HG03139 (cell line): Measurements from ENCODE around the gene ULK1.
"Not testable (repeated sequence)": the region's sequence is repeated elsewhere in the genome, so short reads cannot be mapped to it uniquely, and the experiment has no call there.

Experiments used
- ATAC-seq: cut with Tn5 transposase; IDR thresholded peaks from one replicate; pipeline ENCODE4 v1.9.1; 2021; ENCODE audit not compliant: unreplicated experiment

Gene ULK1

GRCh38 chr12:131861261-131862083 is 33.0 kb upstream of the ULK1 start:
- ATAC-seq: no peak

DNA sequence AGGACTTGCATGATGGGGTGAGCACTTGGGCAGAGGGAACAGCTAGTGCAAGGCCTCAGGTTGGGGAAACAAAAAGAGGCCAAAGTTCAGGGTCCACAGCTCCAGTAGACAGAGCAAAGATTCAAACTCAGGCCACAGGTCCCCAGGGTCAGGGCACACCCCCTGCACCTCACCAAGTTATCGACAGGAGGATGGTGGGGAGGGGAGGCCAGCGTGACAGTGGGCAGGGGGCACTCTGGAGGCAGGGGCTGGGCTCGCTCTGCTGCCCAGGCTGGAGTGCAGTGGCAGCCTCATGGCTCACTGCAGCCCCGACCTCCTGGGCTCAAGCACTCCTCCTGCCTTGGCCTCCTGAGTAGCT is 32.4 kb upstream of the ULK1 start:
- ATAC-seq: no peak

DNA sequence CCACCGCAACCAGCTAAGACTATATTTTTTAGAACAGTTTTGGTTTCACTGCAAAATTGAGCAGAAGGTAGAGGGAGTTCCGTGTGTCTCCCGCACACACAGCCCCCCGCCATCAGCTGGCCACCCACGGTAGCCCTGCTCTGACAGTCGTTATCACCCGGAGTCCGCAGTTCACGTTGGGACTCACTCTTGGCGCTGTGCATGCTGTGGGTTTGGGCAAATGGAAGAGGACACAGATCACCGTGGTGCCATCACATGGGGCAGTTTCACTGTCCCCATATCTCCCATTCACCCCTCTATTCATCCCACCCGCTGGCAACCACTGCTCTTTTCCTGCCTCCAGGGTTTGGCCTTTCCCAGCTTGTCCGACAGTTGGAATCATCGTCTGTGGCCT is 31.8 kb upstream of the ULK1 start:
- no peak for ATAC-seq

DNA sequence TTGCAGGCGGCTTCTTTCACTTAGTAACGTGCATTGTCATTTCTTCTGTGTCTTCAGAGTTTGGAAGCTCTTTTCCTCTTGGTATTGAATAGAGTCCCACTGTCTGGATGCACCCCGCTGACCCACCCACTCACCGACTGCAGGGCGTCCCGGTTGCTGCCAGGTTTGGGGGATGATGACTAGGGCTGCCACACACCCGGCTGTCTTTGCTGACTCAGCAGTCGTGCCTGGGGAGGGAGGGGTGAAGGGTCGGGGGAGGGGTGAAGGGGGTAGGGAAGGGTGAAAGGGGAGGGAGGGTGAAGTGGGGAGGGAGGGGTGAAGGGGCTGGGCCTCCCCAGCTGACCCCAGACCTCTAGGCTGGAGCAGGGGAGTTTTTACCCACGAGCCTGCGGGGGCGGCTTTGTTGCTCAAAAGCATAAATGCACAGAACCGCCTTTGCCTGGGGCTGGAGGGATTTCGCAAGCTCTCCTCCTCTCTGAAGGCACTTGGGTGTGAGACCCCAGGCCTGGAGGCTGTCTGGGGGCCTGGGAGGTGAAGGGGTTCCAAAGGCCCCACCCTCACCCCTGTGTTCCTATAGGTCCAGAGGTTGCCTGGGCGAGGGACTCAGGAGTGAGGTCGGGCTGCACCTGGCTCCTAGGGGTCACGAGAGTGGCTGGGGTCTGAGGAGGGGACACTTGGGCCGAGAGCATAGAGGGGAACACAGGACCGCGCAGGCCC is 31.3 kb upstream of the ULK1 start:
- ATAC-seq: no peak

DNA sequence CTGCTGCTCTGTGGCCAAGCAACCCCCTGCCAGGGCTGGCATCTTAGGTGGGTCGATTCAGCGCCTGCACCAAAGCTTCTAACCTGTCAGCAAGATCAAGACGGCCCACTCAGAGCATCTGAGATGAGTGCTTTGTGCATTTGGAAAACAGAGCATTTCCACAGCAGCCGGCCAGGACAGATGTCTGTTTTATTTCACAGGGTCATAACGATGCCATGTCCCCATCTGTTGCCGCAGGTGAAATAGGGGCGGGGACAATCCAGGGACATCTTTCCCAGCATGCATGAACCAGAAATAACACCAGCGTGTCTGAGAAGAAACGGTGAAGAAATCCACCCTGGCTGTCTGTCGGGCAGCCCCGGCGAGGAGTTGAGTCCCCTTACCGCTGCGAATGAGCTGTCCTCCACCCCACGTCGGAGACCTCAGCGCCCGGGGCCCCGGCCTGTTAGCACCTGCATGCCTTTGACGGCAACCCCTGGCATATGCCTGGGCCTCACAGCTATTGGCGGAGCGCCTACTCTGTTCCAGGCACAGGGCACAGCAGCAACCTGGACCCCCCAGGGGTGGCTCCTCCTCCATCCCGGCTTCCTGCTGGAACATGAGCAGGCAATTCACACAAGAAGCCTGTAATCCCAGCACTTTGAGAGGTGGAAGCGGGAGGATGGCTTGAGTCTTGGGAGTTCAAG is 30.6 kb upstream of the ULK1 start:
- ATAC-seq: no peak

DNA sequence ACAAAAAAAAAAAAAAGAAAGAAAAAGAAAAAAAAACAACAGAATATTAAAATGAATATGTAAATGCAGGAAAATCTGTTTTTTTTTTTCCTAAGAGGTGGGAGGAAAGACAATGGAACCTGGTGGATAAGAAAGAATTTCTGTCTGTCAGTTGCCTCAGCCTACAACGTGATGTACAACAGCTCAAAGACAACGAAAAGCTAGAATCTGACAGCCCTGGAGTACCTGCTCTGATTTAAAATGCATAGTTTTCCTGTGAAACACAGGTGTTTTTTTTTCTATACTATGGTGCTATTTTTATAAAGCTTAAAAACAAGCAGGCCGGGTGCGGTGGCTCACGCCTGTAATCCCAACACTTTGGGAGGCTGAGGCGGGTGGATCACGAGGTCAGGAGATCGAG is 30.0 kb upstream of the ULK1 start:
- ATAC-seq: no peak

DNA sequence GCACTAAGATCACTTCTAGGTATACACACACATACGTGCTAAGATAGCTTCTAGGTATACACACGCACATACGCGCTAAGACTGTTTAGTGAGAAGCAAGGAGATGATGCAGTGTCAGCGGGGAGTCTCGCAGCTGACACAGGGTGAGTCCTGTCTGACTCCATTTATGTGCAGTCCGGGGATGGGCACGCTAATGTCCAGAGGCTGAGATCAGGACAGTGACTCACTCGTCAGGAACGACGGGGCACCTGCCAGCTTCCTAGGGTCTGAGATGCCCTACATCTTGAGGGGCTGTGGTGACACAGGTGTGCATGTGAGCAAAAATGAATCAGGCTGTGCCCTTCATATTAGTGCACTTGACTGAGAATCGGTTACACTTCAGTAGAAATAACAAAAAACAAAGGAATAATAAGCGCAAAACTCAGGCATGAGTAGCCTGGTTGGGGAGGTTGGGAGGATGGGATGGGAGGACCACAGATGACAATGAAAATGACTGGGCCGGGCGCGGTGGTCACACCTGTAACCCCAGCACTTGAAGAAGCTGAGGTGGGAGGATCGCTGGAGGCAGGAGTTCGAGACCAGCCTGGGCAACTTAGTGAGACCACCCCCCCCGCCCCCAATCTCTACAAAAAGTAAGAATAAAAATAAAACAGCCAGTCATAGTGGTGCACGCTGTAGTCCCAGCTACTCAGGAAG is 29.1 kb upstream of the ULK1 start:
- no peak for ATAC-seq

GRCh38 chr12:131867471-131867870 is 27.0 kb upstream of the ULK1 start:
- no peak for ATAC-seq

DNA sequence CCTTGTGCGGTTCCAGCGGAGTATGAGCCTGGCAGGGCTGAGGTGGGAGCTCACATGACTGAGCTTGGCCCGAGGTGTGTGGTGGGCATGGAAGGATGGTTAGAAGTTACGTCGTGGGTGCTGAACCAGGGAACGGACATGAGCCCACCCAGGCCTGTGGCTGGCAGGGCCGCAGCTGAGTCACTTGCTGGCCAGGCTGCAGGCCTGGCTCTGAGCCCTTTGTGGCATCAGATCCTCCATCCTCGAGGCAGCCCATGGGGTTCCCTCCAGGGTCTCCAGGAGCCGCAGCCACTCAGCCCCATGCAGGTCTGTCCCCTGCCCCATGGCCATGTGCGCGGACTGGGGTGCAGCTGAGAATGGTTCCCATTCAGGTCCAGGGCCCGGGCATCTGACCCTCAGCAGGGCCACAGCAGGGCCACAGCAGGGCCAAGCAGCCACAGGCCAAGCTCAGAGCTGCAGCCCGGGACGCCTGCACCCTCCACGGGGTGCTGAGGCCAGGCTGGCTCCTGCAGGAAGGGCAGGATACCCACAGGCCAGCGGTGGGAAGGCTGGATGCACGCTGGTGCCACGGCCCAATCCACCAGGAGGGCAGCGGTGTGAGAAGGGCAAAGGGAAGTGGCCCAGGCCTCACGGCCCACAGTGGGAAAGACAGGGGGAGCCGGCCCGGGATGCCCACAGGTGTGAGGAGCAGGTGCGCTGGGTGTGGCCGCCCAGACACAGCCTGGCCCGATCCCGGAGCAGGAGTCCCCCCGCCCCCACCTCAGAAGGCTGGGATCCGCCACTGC is 26.3 kb upstream of the ULK1 start:
- ATAC-seq: no peak

- no peak for ATAC-seq
Observed at GRCh38 chr12:131869871-131870418, 24.5 kb upstream of the ULK1 start.

GRCh38 chr12:131871677-131872076 is 22.7 kb upstream of the ULK1 start:
- no peak for ATAC-seq

- ATAC-seq: no peak
Observed at GRCh38 chr12:131872154-131873051, 22.0 kb upstream of the ULK1 start.

GRCh38 chr12:131873293-131873692 is 21.1 kb upstream of the ULK1 start:
- ATAC-seq: no peak

DNA sequence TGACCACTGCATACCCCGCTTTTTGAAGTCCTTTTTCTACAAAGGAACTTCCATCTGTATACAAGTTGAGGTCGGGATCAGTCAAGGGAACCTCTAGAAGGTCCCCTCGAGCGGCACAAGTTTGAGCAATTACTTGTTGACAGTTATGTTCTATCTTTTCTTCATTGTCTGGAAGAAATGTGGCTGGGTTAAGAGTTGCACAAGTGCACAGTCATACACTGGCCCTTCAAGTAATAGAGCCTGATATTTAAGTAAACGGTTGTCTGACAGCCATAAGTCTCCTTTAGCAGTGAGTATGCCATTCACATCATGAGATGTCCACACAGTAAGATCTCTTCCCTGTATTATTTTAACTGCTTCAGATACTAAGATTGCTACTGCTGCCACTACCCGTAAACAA is 19.4 kb upstream of the ULK1 start:
- not testable (repeated sequence) for ATAC-seq

DNA sequence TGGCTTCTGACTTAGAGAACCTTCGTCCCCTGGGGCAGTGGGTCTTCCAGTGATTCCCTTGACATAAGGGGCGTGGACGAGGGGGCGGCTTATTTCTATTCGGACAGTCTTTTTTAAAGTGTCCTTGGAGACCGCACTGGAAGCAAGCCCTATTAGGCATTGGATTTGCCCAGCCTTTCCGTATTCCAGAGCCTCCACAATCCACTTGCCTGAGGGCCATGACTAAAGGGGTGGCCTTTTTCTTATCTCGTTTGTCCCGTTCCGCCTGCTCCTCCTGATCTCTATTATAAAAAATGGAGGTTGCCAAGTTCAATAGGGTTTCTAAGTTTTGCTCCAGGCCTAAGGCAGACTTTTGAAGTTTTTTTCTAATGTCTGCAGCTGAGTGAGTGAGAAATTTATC is 17.2 kb upstream of the ULK1 start:
- not testable (repeated sequence) for ATAC-seq

- ATAC-seq: not testable (repeated sequence)
Observed at GRCh38 chr12:131878436-131878835, 16.0 kb upstream of the ULK1 start.

- ATAC-seq: no peak
Observed at GRCh38 chr12:131882804-131883520, 11.5 kb upstream of the ULK1 start.

GRCh38 chr12:131883521-131883900 is 10.9 kb upstream of the ULK1 start:
- no peak for ATAC-seq

- not testable (repeated sequence) for ATAC-seq
Observed at GRCh38 chr12:131885076-131885475, 9.3 kb upstream of the ULK1 start.
